BE2C (cell line): ENCODE results near the gene PDIA5.

Source experiments
- DNase-seq: peaks from one replicate; pipeline ENCODE4 v3.0.0-alpha.2; 2020
- H3K27me3 ChIP-seq: fragments of 250-450 bp; sonication (Bioruptor Pico); 2 replicates; pipeline ENCODE4 v1.5.1; 2020; ENCODE audit warnings: mild to moderate bottlenecking
- H3K36me3 ChIP-seq: fragments of 250-450 bp; sonication (Bioruptor Pico); 2 replicates; pipeline ENCODE4 v1.5.1; 2020; ENCODE audit warnings: mild to moderate bottlenecking
- H3K4me1 ChIP-seq: fragments of 250-450 bp; sonication (Bioruptor Pico); 2 replicates; pipeline ENCODE4 v1.5.1; 2020
- H3K4me3 ChIP-seq: 2 replicates; pipeline ENCODE4 v1.5.1; 2011; ENCODE audit warnings: low read depth, low read length
- H3K9me3 ChIP-seq: fragments of 250-450 bp; sonication (Bioruptor Pico); 2 replicates; pipeline ENCODE4 v1.5.1; 2020
- TF ChIP-seq, protein P1 (sequence below): IDR thresholded peaks from 2 replicates; pipeline ENCODE4 v1.5.1; 2012; ENCODE audit warnings: mild to moderate bottlenecking, low read depth, low read length

Gene PDIA5

DNA sequence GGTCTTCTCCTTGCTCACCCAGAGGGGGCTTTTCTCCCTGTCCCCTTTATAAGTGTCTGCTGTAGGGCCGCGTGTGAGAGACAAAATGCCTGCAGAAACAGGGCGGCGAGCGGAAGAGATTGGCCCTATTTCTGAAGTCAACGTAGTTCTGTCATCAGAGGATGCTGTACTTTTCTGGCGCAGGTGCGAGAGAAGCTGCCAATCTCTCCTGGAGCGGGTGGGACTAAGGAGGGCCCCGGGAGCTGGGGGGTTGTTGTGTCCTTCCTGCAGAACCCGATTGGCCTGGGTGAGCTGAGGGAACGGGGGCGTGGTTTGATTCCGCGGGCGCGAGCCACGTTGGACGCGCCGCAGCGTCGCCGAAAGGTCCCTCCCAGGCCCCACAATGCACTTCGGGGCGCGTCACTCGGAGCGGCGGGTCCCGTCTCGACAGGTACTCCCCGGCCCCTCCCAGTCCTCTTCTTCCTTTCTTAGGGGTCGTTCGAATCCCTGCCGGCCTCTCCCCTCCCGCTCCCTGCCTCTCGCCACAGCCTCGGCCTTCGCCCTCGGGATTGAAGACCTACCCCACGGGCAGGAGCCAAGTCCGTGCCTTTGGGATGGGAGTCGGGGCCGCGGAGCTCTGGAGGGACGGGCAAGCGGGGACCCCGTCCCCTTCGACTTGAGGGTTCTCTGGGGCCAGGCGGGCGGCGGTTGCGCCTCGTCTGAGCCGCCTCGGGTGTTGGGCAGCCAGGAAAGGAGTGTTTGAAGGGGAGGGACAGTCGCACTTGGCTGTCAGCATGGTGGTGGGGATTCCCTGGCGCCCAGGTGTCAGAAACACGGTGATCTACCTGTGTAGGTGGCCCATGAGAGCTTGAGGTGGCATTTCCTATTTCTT lies 135.0 kb downstream of the PDIA5 start, which contains the start of gene SEC22A:
TSS of gene SEC22A (plus strand) at position 387 of the 871 bp plus-strand sequence. CDS start 7,275 bp downstream, outside the sequence.
- H3K27me3 ChIP-seq: no peaks in the 10 kb centered on the region
- H3K4me1 ChIP-seq: peaks cover 2% of the 10 kb centered on the region; the same call in 1 of the 2 replicates
- peak within 1 kb of the TSS; percentile 94 for H3K4me3 ChIP-seq
- no peaks in the 10 kb centered on the region for H3K36me3 ChIP-seq
- no peaks in the 10 kb centered on the region for H3K9me3 ChIP-seq
- DNase-seq: peak; percentile 95
- TF ChIP-seq, protein P1, sequence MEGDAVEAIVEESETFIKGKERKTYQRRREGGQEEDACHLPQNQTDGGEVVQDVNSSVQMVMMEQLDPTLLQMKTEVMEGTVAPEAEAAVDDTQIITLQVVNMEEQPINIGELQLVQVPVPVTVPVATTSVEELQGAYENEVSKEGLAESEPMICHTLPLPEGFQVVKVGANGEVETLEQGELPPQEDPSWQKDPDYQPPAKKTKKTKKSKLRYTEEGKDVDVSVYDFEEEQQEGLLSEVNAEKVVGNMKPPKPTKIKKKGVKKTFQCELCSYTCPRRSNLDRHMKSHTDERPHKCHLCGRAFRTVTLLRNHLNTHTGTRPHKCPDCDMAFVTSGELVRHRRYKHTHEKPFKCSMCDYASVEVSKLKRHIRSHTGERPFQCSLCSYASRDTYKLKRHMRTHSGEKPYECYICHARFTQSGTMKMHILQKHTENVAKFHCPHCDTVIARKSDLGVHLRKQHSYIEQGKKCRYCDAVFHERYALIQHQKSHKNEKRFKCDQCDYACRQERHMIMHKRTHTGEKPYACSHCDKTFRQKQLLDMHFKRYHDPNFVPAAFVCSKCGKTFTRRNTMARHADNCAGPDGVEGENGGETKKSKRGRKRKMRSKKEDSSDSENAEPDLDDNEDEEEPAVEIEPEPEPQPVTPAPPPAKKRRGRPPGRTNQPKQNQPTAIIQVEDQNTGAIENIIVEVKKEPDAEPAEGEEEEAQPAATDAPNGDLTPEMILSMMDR: no peak

DNA sequence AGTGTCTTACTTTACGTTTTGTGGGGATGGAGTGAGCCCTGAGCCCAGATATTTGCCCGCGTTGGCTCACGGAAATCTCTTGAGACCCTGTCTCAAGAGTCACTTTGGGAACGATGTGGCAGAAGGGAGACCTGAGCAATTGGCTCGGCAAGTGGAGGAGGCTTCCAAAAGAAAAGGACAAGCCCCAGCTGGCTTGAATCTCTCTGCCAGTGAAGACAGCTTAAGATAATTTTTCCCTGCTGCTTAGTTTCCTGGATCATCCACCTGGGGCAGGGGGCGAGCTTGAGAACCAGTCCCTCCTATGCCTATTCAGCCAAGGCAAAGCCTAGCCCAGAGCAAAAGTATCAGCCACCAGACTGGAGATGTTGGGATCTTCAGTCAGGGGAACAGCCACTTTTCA lies 135.6 kb downstream of the PDIA5 start:
- peak overlapping the region; percentile 94 for H3K4me3 ChIP-seq
- peak; percentile 21 for DNase-seq

More for the DNA sequence above, 135.6 kb downstream of the PDIA5 start:
- Histone ChIP-seq H3K4me1 (peaks cover 2% of the 10 kb centered on the region; the same call in 1 of the 2 replicates), H3K9me3 (no peaks in the 10 kb centered on the region), H3K27me3 (no peaks in the 10 kb centered on the region), H3K36me3 (no peaks in the 10 kb centered on the region)
- TF ChIP-seq, protein P1: no peak
